A549 (cell line): Measurements from ENCODE around the gene NDUFC2. TPM values are rescaled to one million over a fixed set of nuclear protein-coding genes. Genes with fewer than 3 reads are reported as not detected.

Source experiments
- ATAC-seq, 2 experiments: fragments of 200-7000 bp in 1 of 2; fragments of >200 bp in 1 of 2; cut with Nextera tagmentation in 1 of 2; cut with Tn5 transposase in 1 of 2; 3 replicates each; pipeline versions ENCODE4 v1.8.0 to v1.9.1; 2018 to 2020; ENCODE audit warnings: mild to moderate bottlenecking in 1 of 2, moderate library complexity in 1 of 2
- CTCF ChIA-PET: fragments of 300-600 bp; sonication (Branson Sonifier 250); formaldehyde crosslinking; extraction: SDS; loops from one replicate; lab custom pipeline; 2021; ENCODE audit warnings: antibody characterized with exemption, inconsistent platforms; lab: Yijun Ruan, JAX
- POLR2A ChIA-PET: fragments of 350-600 bp; formaldehyde crosslinking; extraction: SDS; loops from one replicate; lab custom pipeline; 2021; ENCODE audit warnings: antibody characterized with exemption, inconsistent platforms; lab: Yijun Ruan, JAX
- DNase-seq, 2 experiments: peaks; one replicate each; pipeline versions ENCODE4 v3.0.0 to v3.0.0-alpha.2; 2011 to 2016; ENCODE audit warnings: low read depth in 1 of 2, low spot score in 1 of 2
- FAIRE-seq: peaks from 2 replicates; lab custom pipeline; 2011; peaks lifted over from hg19 to GRCh38; lab: Jason Lieb, UNC
- H3K27ac ChIP-seq, 2 experiments: fragments of >200 bp; sonication (Bioruptor Twin); formaldehyde crosslinking; 3 replicates each; pipeline ENCODE4 v1.5.1; 2016 to 2017
- H3K4me1 ChIP-seq: fragments of >200 bp; sonication (Bioruptor Twin); formaldehyde crosslinking; 3 replicates; pipeline ENCODE4 v1.6.1; 2016
- H3K4me2 ChIP-seq: fragments of >200 bp; sonication (Bioruptor Twin); formaldehyde crosslinking; 3 replicates; pipeline ENCODE4 v1.6.1; 2016
- H3K4me3 ChIP-seq: fragments of >200 bp; sonication (Bioruptor Twin); formaldehyde crosslinking; 3 replicates; pipeline ENCODE4 v1.5.1; 2016
- H3K9me3 ChIP-seq: fragments of >200 bp; sonication (Bioruptor Twin); formaldehyde crosslinking; 3 replicates; pipeline ENCODE4 v1.6.1; 2016
- FOSL2 ChIP-seq, 2 experiments: fragments of 450-650 bp in 1 of 2; fragments of >200 bp in 1 of 2; sonication (Bioruptor Twin) in 1 of 2; formaldehyde crosslinking; IDR thresholded peaks; 2 replicates each; pipeline versions ENCODE4 v1.5.0 to v1.6.1; 2016 to 2020; ENCODE audit warnings: mild to moderate bottlenecking in 1 of 2, moderate library complexity in 1 of 2
- FOXS1 ChIP-seq: fragments of 250-450 bp; sonication (Bioruptor Pico); IDR thresholded peaks from 2 replicates; pipeline ENCODE4 v1.5.0; 2020; ENCODE audit warnings: mild to moderate bottlenecking, moderate library complexity
- HDAC2 ChIP-seq: fragments of 200-600 bp; sonication (generic); IDR thresholded peaks from 2 replicates; pipeline ENCODE4 v1.6.1; 2016
- KDM1A ChIP-seq: fragments of 200-600 bp; sonication (generic); IDR thresholded peaks from 2 replicates; pipeline ENCODE4 v1.6.1; 2016; ENCODE audit warnings: low read depth, mild to moderate bottlenecking
- PHF8 ChIP-seq: fragments of 200-600 bp; sonication (generic); IDR thresholded peaks from 2 replicates; pipeline ENCODE4 v1.6.1; 2016; ENCODE audit warnings: low read depth, mild to moderate bottlenecking, antibody characterized with exemption, moderate library complexity, borderline replicate concordance
- ZC3H11A ChIP-seq: fragments of 450-650 bp; IDR thresholded peaks from 2 replicates; pipeline ENCODE4 v1.6.1; 2014; ENCODE audit warnings: antibody characterized with exemption, mild to moderate bottlenecking
- WGBS: methylation state at CpG from one replicate; pipeline ENCODE4 v1.1.6; 2017; ENCODE audit errors: missing lambda C conversion rate; 5-methylcytosine and 5-hydroxymethylcytosine counted together
- polyA plus RNA-seq, 4 experiments: library from polyadenylated mRNA; depleted of rRNA in 3 of 4; stranded (reverse); fragments of >200 nt; fragmentation: RNase III in 1 of 4; extraction: RNeasy Plus Mini Kit Qiagen cat#74134 plus additional on column Dnase treatment in 1 of 4; gene quantifications; 2 replicates in 3 of 4; 3 replicates in 1 of 4; pipeline ENCODE4 v1.2.3, GENCODE V29; 2011 to 2017

The NDUFC2 gene
- polyA plus RNA-seq, 2 of the 4 experiments (the other 2 are of a cell fraction): 148 to 277 TPM

GRCh38 chr11:78020246-78020645, 59.4 kb downstream of the NDUFC2 start:
- 20% methylated on average over 3 of the region's 3 CpGs for WGBS
- H3K9me3 ChIP-seq: no peaks in the 10 kb centered on the region
- FAIRE-seq: no peak
- no peak overlapping the region for H3K27ac ChIP-seq
- ChIA-PET POLR2A (no interaction called here), CTCF (interaction anchor here (1.1 to 3.4 kb wide), 2 partner anchors 9 to 26 kb away, joined by 3 to 21 read pairs; no protein-coding TSS in a partner anchor)
- H3K4me2 ChIP-seq: 0 out of 3 replicates have a peak overlapping the region, but pooled peaks have one; percentile 10
- peaks cover 10% of the 10 kb centered on the region for H3K4me1 ChIP-seq
- no peak overlapping the region for H3K4me3 ChIP-seq
- peak in 1 of 2 experiments; percentile 13 for DNase-seq
- peak; percentile 41 to 48; a peak in 3 of 6 replicates for ATAC-seq
- TF ChIP-seq PHF8 (no peak), KDM1A (no peak), FOXS1 (CRISPR knock-in tag) (no peak), HDAC2 (no peak)

GRCh38 chr11:78019808-78020207, 59.9 kb downstream of the NDUFC2 start:
- no peak overlapping the region for H3K27ac ChIP-seq
- TF ChIP-seq FOSL2 (IDR thresholded peaks at IDR 0.05): no peak
- TF ChIP-seq FOSL2 (CRISPR knock-in tag; IDR thresholded peaks at IDR 0.05): peak; percentile 44; the same call in 1 of the 2 replicates
- TF ChIP-seq ZC3H11A: no peak
- ChIA-PET CTCF (interaction anchor here (3.4 kb wide), 1 partner anchor 27 kb away, joined by 21 read pairs; no protein-coding TSS in a partner anchor), POLR2A (no interaction called here)
- H3K4me1 ChIP-seq: peaks cover 10% of the 10 kb centered on the region
- H3K4me3 ChIP-seq: no peak overlapping the region
- no peak for FAIRE-seq
- peak in 1 of 2 experiments; percentile 43 for DNase-seq
- ATAC-seq: peak; percentile 35 to 45; a peak in 4 of 6 replicates
- no peaks in the 10 kb centered on the region for H3K9me3 ChIP-seq
- WGBS: 39% methylated on average over 4 of the region's 4 CpGs
- no peak overlapping the region for H3K4me2 ChIP-seq

Other genes starting within 250 kb of the NDUFC2 start
- 35.3 and 39.4 TPM in 2 replicates for gene INTS4, start 85.2 kb downstream of the NDUFC2 start, polyA plus RNA-seq (2011; rRNA removed)
- 20.2 to 23.2 TPM (median 22.0 TPM) in 3 replicates for gene INTS4, start 85.2 kb downstream of the NDUFC2 start, polyA plus RNA-seq (2017; fragmentation: RNase III; extraction: RNeasy Plus Mini Kit Qiagen cat#74134 plus additional on column Dnase treatment)
- 3.2 and 3.6 TPM in 2 replicates for gene KCTD14, start 56.6 kb downstream of the NDUFC2 start, polyA plus RNA-seq (2011; rRNA removed)
- gene KCTD14, start 56.6 kb downstream of the NDUFC2 start, polyA plus RNA-seq (2017; fragmentation: RNase III; extraction: RNeasy Plus Mini Kit Qiagen cat#74134 plus additional on column Dnase treatment): 2.4 to 2.7 TPM (median 2.6 TPM) in 3 replicates
- not detected in 2 replicates for gene THRSP, start 16.0 kb downstream of the NDUFC2 start, polyA plus RNA-seq (2011; rRNA removed)
- not detected in 3 replicates for gene THRSP, start 16.0 kb downstream of the NDUFC2 start, polyA plus RNA-seq (2017; fragmentation: RNase III; extraction: RNeasy Plus Mini Kit Qiagen cat#74134 plus additional on column Dnase treatment)
- 141 and 159 TPM in 2 replicates for gene ALG8, start 59.8 kb upstream of the NDUFC2 start, polyA plus RNA-seq (2011; rRNA removed)
- 59.0 to 60.8 TPM (median 60.2 TPM) in 3 replicates for gene ALG8, start 59.8 kb upstream of the NDUFC2 start, polyA plus RNA-seq (2017; fragmentation: RNase III; extraction: RNeasy Plus Mini Kit Qiagen cat#74134 plus additional on column Dnase treatment)
- gene KCTD21, start 108.8 kb upstream of the NDUFC2 start, polyA plus RNA-seq (2011; rRNA removed): 7.2 and 8.2 TPM in 2 replicates
- 5.9 to 6.4 TPM (median 5.9 TPM) in 3 replicates for gene KCTD21, start 108.8 kb upstream of the NDUFC2 start, polyA plus RNA-seq (2017; fragmentation: RNase III; extraction: RNeasy Plus Mini Kit Qiagen cat#74134 plus additional on column Dnase treatment)
- 3.8 and 4.4 TPM in 2 replicates for gene USP35, start 109.1 kb upstream of the NDUFC2 start, polyA plus RNA-seq (2011; rRNA removed)
- gene USP35, start 109.1 kb upstream of the NDUFC2 start, polyA plus RNA-seq (2017; fragmentation: RNase III; extraction: RNeasy Plus Mini Kit Qiagen cat#74134 plus additional on column Dnase treatment): 5.5 to 6.4 TPM (median 5.8 TPM) in 3 replicates